SK-N-SH (cell line): ENCODE data around the gene CDH23. TPM values are rescaled to one million over a fixed set of nuclear protein-coding genes. Genes with fewer than 3 reads are reported as not detected.

Source experiments
- CTCF ChIA-PET: fragments of 300-600, 350-600 bp; formaldehyde crosslinking; extraction: SDS; loops from one replicate; lab custom pipeline; 2021; lab: Yijun Ruan, JAX
- POLR2A ChIA-PET: fragments of 350-600 bp; sonication (Branson Sonifier 250); formaldehyde crosslinking; extraction: SDS; loops from one replicate; lab custom pipeline; 2020; ENCODE audit warnings: antibody characterized with exemption, inconsistent platforms; lab: Yijun Ruan, JAX
- DNase-seq: peaks from one replicate; pipeline ENCODE4 v3.0.0; 2012
- H2AFZ ChIP-seq: fragments of 200-600 bp; sonication (generic); 2 replicates; pipeline ENCODE4 v1.8.1; 2016; ENCODE audit warnings: antibody characterized with exemption, mild to moderate bottlenecking, low read depth
- H3F3A ChIP-seq: fragments of 200-600 bp; sonication (generic); replicated peaks from 2 replicates; pipeline ENCODE3; 2016; ENCODE audit warnings: antibody characterized with exemption, mild to moderate bottlenecking; ENCODE audit not compliant: insufficient read depth
- H3K27ac ChIP-seq, 2 experiments: fragments of 200-500 bp in 1 of 2; fragments of 200-600 bp in 1 of 2; sonication (Bioruptor generic) in 1 of 2; sonication (generic), shearing (Covaris generic) in 1 of 2; 2 replicates each; pipeline versions ENCODE4 v1.5.1 to v1.6.1; 2014 to 2016; ENCODE audit warnings: low read depth in 2 of 2, inconsistent platforms in 1 of 2, low read length in 1 of 2, mild to moderate bottlenecking in 1 of 2, mixed read lengths in 1 of 2
- H3K27me3 ChIP-seq: fragments of 200-600 bp; sonication (generic), shearing (Covaris generic); 2 replicates; pipeline ENCODE4 v1.6.1; 2016; ENCODE audit warnings: mixed run types; ENCODE audit not compliant: insufficient read depth
- H3K36me3 ChIP-seq, 2 experiments: fragments of 200-500 bp in 1 of 2; fragments of 200-600 bp in 1 of 2; sonication (Bioruptor generic) in 1 of 2; sonication (generic) in 1 of 2; replicated peaks in 1 of 2; 2 replicates each; pipeline versions ENCODE3 to v1.5.1; 2014 to 2016; ENCODE audit warnings: low read length in 1 of 2, mild to moderate bottlenecking in 1 of 2; ENCODE audit not compliant: insufficient read depth in 2 of 2, control insufficient read depth in 1 of 2
- H3K4me1 ChIP-seq, 2 experiments: fragments of 200-500 bp in 1 of 2; fragments of 200-600 bp in 1 of 2; sonication (Bioruptor generic) in 1 of 2; sonication (generic), shearing (Covaris generic) in 1 of 2; 2 replicates each; pipeline versions ENCODE4 v1.5.1 to v1.6.1; 2014 to 2016; ENCODE audit warnings: low read depth in 1 of 2, low read length in 1 of 2, mixed run types in 1 of 2; ENCODE audit not compliant: insufficient read depth in 2 of 2, control insufficient read depth in 1 of 2
- H3K4me2 ChIP-seq: fragments of 200-600 bp; sonication (generic), shearing (Covaris generic); 2 replicates; pipeline ENCODE4 v1.6.1; 2017; ENCODE audit warnings: mixed run types
- H3K4me3 ChIP-seq, 2 experiments: fragments of 200-500 bp in 1 of 2; fragments of 200-600 bp in 1 of 2; sonication (Bioruptor generic) in 1 of 2; sonication (generic), shearing (Covaris generic) in 1 of 2; 2 replicates each; pipeline versions ENCODE4 v1.5.1 to v1.8.1; 2014 to 2016; ENCODE audit warnings: low read depth in 2 of 2, inconsistent platforms in 1 of 2, low read length in 1 of 2, mild to moderate bottlenecking in 1 of 2, mixed read lengths in 1 of 2, moderate library complexity in 1 of 2
- H3K79me2 ChIP-seq: fragments of 200-600 bp; sonication (generic); 2 replicates; pipeline ENCODE4 v1.8.1; 2017; ENCODE audit warnings: mild to moderate bottlenecking; ENCODE audit not compliant: insufficient read depth
- H3K9ac ChIP-seq: fragments of 200-600 bp; sonication (generic); 2 replicates; pipeline ENCODE4 v1.6.1; 2017; ENCODE audit warnings: mixed run types
- H3K9me2 ChIP-seq: fragments of 200-600 bp; sonication (generic); 2 replicates; pipeline ENCODE4 v1.6.1; 2017; ENCODE audit warnings: mixed run types
- H3K9me3 ChIP-seq: fragments of 200-600 bp; sonication (generic); 2 replicates; pipeline ENCODE4 v1.6.1; 2017; ENCODE audit warnings: mixed run types, mild to moderate bottlenecking, moderate library complexity
- H4K20me1 ChIP-seq: fragments of 200-600 bp; sonication (generic); 2 replicates; pipeline ENCODE4 v1.6.1; 2017; ENCODE audit warnings: mild to moderate bottlenecking, mixed run types; ENCODE audit not compliant: insufficient read depth
- ELF1 ChIP-seq: IDR thresholded peaks from 2 replicates; pipeline ENCODE4 v1.4.0; 2012
- EZH2phosphoT487 ChIP-seq: fragments of 200-600 bp; sonication (generic); IDR thresholded peaks from 2 replicates; pipeline ENCODE4 v1.6.1; 2017; ENCODE audit warnings: low read depth, mixed run types, mild to moderate bottlenecking, antibody characterized with exemption, moderate library complexity, borderline replicate concordance
- FOSL2 ChIP-seq: IDR thresholded peaks from 2 replicates; pipeline ENCODE4 v1.4.0; 2012; ENCODE audit warnings: low read depth, mild to moderate bottlenecking, moderate library complexity, borderline replicate concordance
- FOXM1 ChIP-seq: IDR thresholded peaks from 2 replicates; pipeline ENCODE4 v1.4.0; 2012; ENCODE audit warnings: low read depth, mild to moderate bottlenecking
- JUND ChIP-seq: IDR thresholded peaks from 2 replicates; pipeline ENCODE4 v1.4.0; 2012
- NRF1 ChIP-seq: IDR thresholded peaks from 2 replicates; pipeline ENCODE4 v1.6.1; 2012; ENCODE audit warnings: low read depth, mild to moderate bottlenecking, low read length
- RCOR1 ChIP-seq: fragments of 150-350 bp; IDR thresholded peaks from 2 replicates; pipeline ENCODE4 v1.6.1; 2017; ENCODE audit warnings: antibody characterized with exemption, low read length
- RFX5 ChIP-seq: IDR thresholded peaks from 2 replicates; pipeline ENCODE4 v1.6.1; 2012; ENCODE audit warnings: mild to moderate bottlenecking, improper control_type of control experiment, low read length
- SMC3 ChIP-seq: IDR thresholded peaks from 2 replicates; pipeline ENCODE4 v1.6.1; 2012; ENCODE audit warnings: low read depth, low read length, improper control_type of control experiment
- TAF1 ChIP-seq: IDR thresholded peaks from 2 replicates; pipeline ENCODE4 v1.6.1; 2012; ENCODE audit warnings: low read depth, mild to moderate bottlenecking, low read length, moderate library complexity, borderline replicate concordance
- TCF12 ChIP-seq: IDR thresholded peaks from 2 replicates; pipeline ENCODE4 v1.4.0; 2012
- TEAD4 ChIP-seq: IDR thresholded peaks from 2 replicates; pipeline ENCODE4 v1.4.0; 2012; ENCODE audit warnings: mild to moderate bottlenecking, borderline replicate concordance; ENCODE audit not compliant: insufficient read depth
- YY1 ChIP-seq: IDR thresholded peaks from 2 replicates; pipeline ENCODE4 v1.4.0; 2012; ENCODE audit warnings: low read depth, mild to moderate bottlenecking
- WGBS: methylation state at CpG from one replicate; pipeline ENCODE4 v1.1.6; 2017; ENCODE audit warnings: low lambda C conversion rate; 5-methylcytosine and 5-hydroxymethylcytosine counted together
- polyA plus RNA-seq, 3 experiments: library from polyadenylated mRNA; depleted of rRNA; stranded (reverse); fragments of >200 nt; gene quantifications; 2 replicates each; pipeline ENCODE4 v1.2.3, GENCODE V29; 2012
- TF ChIP-seq, protein P1 (sequence below): IDR thresholded peaks from 2 replicates; pipeline ENCODE4 v1.4.0; 2012; ENCODE audit warnings: low read depth

CDH23 gene
- polyA plus RNA-seq, 1 of the 3 experiments (the other 2 are of a cell fraction) = 0.03 TPM

DNA sequence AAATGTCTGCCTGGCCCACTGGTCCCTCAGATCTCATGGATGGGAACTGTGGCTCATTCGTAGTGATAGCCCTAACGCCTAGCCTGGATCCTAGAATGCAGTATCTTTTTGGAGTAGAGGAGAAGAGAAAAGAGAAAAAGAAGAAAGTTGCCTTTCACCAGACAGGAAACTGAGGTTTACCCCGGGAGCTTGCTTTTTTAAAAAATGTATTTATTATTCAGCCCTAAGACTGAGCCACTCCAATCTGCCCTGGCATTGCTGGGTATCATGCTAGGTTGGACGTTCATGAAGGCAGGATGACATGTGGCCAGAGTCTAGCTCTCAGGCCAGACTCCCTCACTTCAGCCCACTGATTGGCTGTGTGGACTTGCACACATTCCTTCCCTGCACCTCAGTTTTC, 344.3 kb downstream of the CDH23 start:
- Histone ChIP-seq H3K4me1 (peaks cover 0 to 34% of the 10 kb centered on the region in 2 experiments; a peak in 1 of 4 replicates), H3K4me3 (no peak overlapping the region), H3K9ac (no peak overlapping the region), H2AFZ (no peak overlapping the region), H4K20me1 (no peaks in the 10 kb centered on the region), H3K36me3 (no peaks in the 10 kb centered on the region), H3K9me2 (no peaks in the 10 kb centered on the region), H3K27me3 (no peaks in the 10 kb centered on the region), H3K27ac (no peak overlapping the region), H3K79me2 (no peaks in the 10 kb centered on the region), H3F3A (no peaks in the 10 kb centered on the region), H3K9me3 (no peaks in the 10 kb centered on the region), H3K4me2 (no peak overlapping the region)
- ChIA-PET POLR2A (no interaction called here), CTCF (interaction anchor here (2.1 kb wide), 1 partner anchor 32 kb away, joined by 5 read pairs; the partner anchor contains the start of gene VSIR)
- DNase-seq = no peak
- TF ChIP-seq FOSL2 (no peak), TEAD4 (no peak), FOXM1 (no peak), NRF1 (no peak), ELF1 (no peak), EZH2phosphoT487 (no peak), RCOR1 (no peak), SMC3 (no peak), TCF12 (no peak), JUND (no peak), RFX5 (no peak), YY1 (no peak)
- TF ChIP-seq, protein P1, sequence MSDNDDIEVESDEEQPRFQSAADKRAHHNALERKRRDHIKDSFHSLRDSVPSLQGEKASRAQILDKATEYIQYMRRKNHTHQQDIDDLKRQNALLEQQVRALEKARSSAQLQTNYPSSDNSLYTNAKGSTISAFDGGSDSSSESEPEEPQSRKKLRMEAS = no peak
- WGBS = 48% methylated on average over 4 of the region's 4 CpGs

GRCh38 chr10:71741671-71742070, 345.0 kb downstream of the CDH23 start:
- no peak overlapping the region for H3K9ac ChIP-seq
- H4K20me1 ChIP-seq = no peaks in the 10 kb centered on the region
- TF ChIP-seq SMC3 = no peak
- TF ChIP-seq, protein P1 = no peak
- TF ChIP-seq ELF1 = no peak
- no peak for TF ChIP-seq TAF1
- TF ChIP-seq, all 33 proteins: peak for 0
- 87% methylated on average over 14 of the region's 20 CpGs for WGBS
- Histone ChIP-seq H3K4me2 (no peak overlapping the region), H3F3A (no peaks in the 10 kb centered on the region), H3K4me3 (no peak overlapping the region), H3K27ac (no peak overlapping the region), H3K27me3 (no peaks in the 10 kb centered on the region), H3K79me2 (no peaks in the 10 kb centered on the region), H2AFZ (no peak overlapping the region), H3K4me1 (peaks cover 0 to 35% of the 10 kb centered on the region in 2 experiments; a peak in 1 of 4 replicates), H3K36me3 (no peaks in the 10 kb centered on the region), H3K9me3 (no peaks in the 10 kb centered on the region), H3K9me2 (no peaks in the 10 kb centered on the region)
- CTCF ChIA-PET = no interaction called here
- DNase-seq = no peak
- POLR2A ChIA-PET = no interaction called here
